Kidney (tissue), 14 donors: ENCODE data around the gene THAP11. TPM values are rescaled to one million over a fixed set of nuclear protein-coding genes. Genes with fewer than 3 reads are reported as not detected.

Experiments used
- DNase-seq, 5 donors: peaks; one replicate each; pipeline ENCODE4 v3.0.0-alpha.2; 2013 to 2020
- FAIRE-seq: peaks from 2 replicates; lab custom pipeline; 2012; peaks lifted over from hg19 to GRCh38; lab: Jason Lieb, UNC
- H3K27ac ChIP-seq, 2 donors: one replicate each; pipeline ENCODE4 v1.7.0; 2013; ENCODE audit warnings: low read depth in 2 of 2, low read length in 2 of 2, inconsistent platforms in 1 of 2
- H3K27me3 ChIP-seq: one replicate; pipeline ENCODE4 v1.7.1; 2013; ENCODE audit warnings: low read length, inconsistent platforms; ENCODE audit not compliant: control insufficient read depth, insufficient read depth
- H3K36me3 ChIP-seq, 3 donors: one replicate each; pipeline versions ENCODE4 v1.7.0 to v1.7.1; 2013; ENCODE audit warnings: low read length in 3 of 3, control low read depth in 1 of 3, inconsistent platforms in 1 of 3; ENCODE audit not compliant: insufficient read depth in 3 of 3, control insufficient read depth in 2 of 3
- H3K4me1 ChIP-seq, 3 donors: one replicate each; pipeline versions ENCODE4 v1.7.0 to v1.7.1; 2013; ENCODE audit warnings: low read length in 3 of 3, inconsistent platforms in 1 of 3, low read depth in 1 of 3; ENCODE audit not compliant: control insufficient read depth in 2 of 3, insufficient read depth in 2 of 3
- H3K4me3 ChIP-seq, 3 donors: one replicate each; pipeline versions ENCODE4 v1.7.0 to v1.8.1; 2013; ENCODE audit warnings: low read length in 3 of 3, control low read depth in 1 of 3, inconsistent platforms in 1 of 3
- H3K9ac ChIP-seq, 3 donors: one replicate each; pipeline versions ENCODE4 v1.7.0 to v1.7.1; 2013; ENCODE audit warnings: low read length in 3 of 3, control low read depth in 1 of 3, inconsistent platforms in 1 of 3
- H3K9me3 ChIP-seq, 3 donors: one replicate each; pipeline versions ENCODE4 v1.7.0 to v1.7.1; 2013; ENCODE audit warnings: low read length in 3 of 3, control low read depth in 1 of 3, inconsistent platforms in 1 of 3; ENCODE audit not compliant: control insufficient read depth in 2 of 3, insufficient read depth in 1 of 3
- CTCF ChIP-seq: IDR thresholded peaks from 3 replicates; pipeline ENCODE4 v1.5.1; 2012; ENCODE audit warnings: mild to moderate bottlenecking, moderate library complexity, borderline replicate concordance; ENCODE audit not compliant: insufficient read depth; ENCODE audit errors: extremely low read depth
- intact Hi-C: fragments of 100-400 bp; cut with DNase I; formaldehyde crosslinking; loops from one replicate; pipeline ENCODE4 v1.11.1; 2022
- polyA plus RNA-seq: library from polyadenylated mRNA; stranded (reverse); fragments of 350-450 nt; fragmentation: Illumina TruSeq; extraction: RNeasy Lipid Tissue Mini Kit (QIAGEN cat#74804); gene quantifications from one replicate; pipeline ENCODE4 v1.2.3, GENCODE V29; 2014; ENCODE audit warnings: low read depth, low replicate concordance; ENCODE audit not compliant: insufficient read depth
- total RNA-seq: library from RNA; stranded (reverse); fragmentation: NEBNext Ultra II Directional; extraction: Animal tissue kit (Norgen Biotek cat#: 25700); gene quantifications from one replicate; pipeline ENCODE4 v1.2.1, GENCODE V29; 2021
- donor health status: control.
- donor health status: control.
- donor health status: control.
- donor health status: control.
- donor health status: control.
- donor health status: DM: yes; HTN: yes; CAD: no.
- donor health status: Normal renal cell carcinoma (clear cell type).

THAP11 gene
- total and polyA plus RNA-seq, 2 donors from 2014 or later, result 21.4 to 27.0 TPM

- intact Hi-C loops, result loop anchor here (10.0 kb wide), 1 partner anchor 110 kb away; no protein-coding TSS in a partner anchor
- Histone ChIP-seq H3K27me3 (no peaks in the 10 kb centered on the region), H3K27ac (no peak overlapping the region), H3K36me3 (no peaks in the 10 kb centered on the region), H3K9ac (no peak overlapping the region), H3K4me1 (no peaks in the 10 kb centered on the region), H3K4me3 (no peak overlapping the region), H3K9me3 (no peaks in the 10 kb centered on the region)
- no peak for TF ChIP-seq CTCF
- DNase-seq (no peak), FAIRE-seq (no peak)
These were observed 27.6 kb upstream of the THAP11 start for GRCh38 chr16:67814567-67814966.

DNA sequence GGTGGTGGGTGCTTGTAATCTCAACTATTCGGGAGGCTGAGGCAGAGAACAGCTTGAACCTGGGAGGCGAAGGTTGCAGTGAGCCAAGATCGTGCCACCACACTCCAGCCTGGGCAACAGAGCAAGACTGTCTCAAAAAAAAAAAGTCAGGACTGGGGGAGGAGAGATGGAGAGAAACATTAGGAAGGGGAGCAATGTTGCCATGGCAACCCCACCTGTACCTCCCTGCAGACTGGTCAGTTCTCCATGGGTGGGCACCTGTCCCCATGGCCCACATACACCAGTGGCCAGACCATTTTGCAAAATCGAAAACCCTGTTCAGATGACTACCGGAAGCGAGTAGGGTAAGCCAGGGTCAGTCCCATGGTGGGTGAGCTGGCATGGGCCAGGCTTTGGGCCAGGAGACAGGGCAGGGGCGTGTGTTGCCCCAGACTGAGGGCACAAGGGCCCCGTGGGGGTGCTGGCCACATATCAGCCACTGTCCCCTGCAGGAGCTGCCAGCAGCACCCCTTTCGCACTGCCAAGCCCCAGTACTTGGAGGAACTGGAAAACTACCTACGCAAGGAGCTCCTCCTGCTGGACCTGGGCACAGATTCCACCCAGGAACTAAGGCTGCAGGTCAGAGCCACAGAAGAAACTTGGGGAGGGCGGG lies 21.4 kb upstream of the THAP11 start:
- H3K9ac ChIP-seq, result no peak overlapping the region
- H3K4me3 ChIP-seq, result no peak overlapping the region
- H3K9me3 ChIP-seq, result no peaks in the 10 kb centered on the region
- H3K27ac ChIP-seq, result no peak overlapping the region
- FAIRE-seq (no peak), DNase-seq (no peak)
- no peaks in the 10 kb centered on the region for H3K27me3 ChIP-seq
- no peaks in the 10 kb centered on the region for H3K4me1 ChIP-seq
- TF ChIP-seq CTCF, result no peak
- intact Hi-C loops, result no loop called here
- H3K36me3 ChIP-seq, result no peaks in the 10 kb centered on the region

DNA sequence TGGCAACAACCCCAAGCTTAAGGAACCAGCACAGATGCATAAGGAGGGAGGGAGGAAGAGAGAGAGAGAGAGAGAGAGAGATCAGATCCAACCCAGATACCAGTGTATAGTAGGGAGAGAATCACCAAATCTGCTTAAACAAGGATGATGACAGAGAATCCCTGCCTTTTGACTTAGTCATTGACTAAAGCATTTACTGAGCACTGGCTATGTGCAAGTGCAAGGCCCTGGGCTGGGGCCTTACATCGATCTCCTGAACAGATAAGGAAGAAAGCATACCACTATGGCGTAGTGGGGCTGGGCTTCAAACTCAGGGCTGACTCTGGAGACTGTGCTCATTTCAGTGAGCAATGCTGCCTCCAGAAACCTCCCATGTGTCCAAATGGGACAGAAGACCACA lies 19.6 kb upstream of the THAP11 start:
- Histone ChIP-seq H3K4me3 (no peak overlapping the region), H3K36me3 (no peaks in the 10 kb centered on the region), H3K9ac (no peak overlapping the region), H3K4me1 (no peaks in the 10 kb centered on the region), H3K27ac (no peak overlapping the region), H3K9me3 (no peaks in the 10 kb centered on the region), H3K27me3 (no peaks in the 10 kb centered on the region)
- intact Hi-C loops, result no loop called here
- DNase-seq, result no peak
- FAIRE-seq, result no peak
- TF ChIP-seq CTCF, result no peak

GRCh38 chr16:67825119-67825518 lies 17.0 kb upstream of the THAP11 start:
- FAIRE-seq, result no peak

More at GRCh38 chr16:67825119-67825518, 17.0 kb upstream of the THAP11 start:
- Histone ChIP-seq H3K4me3 (no peak overlapping the region), H3K27ac (no peak overlapping the region), H3K4me1 (no peaks in the 10 kb centered on the region), H3K9ac (no peak overlapping the region), H3K9me3 (no peaks in the 10 kb centered on the region), H3K27me3 (no peaks in the 10 kb centered on the region), H3K36me3 (peaks cover 0 to 9% (median 5%) of the 10 kb centered on the region in 3 donors)
- intact Hi-C loops, result no loop called here
- no peak for TF ChIP-seq CTCF
- no peak for DNase-seq
